ENCODE measurements around the gene GABRA5.
"Not testable (repeated sequence)": the region's sequence is repeated elsewhere in the genome, so short reads cannot be mapped to it uniquely, and the experiment has no call there.

GABRA5 gene

DNA sequence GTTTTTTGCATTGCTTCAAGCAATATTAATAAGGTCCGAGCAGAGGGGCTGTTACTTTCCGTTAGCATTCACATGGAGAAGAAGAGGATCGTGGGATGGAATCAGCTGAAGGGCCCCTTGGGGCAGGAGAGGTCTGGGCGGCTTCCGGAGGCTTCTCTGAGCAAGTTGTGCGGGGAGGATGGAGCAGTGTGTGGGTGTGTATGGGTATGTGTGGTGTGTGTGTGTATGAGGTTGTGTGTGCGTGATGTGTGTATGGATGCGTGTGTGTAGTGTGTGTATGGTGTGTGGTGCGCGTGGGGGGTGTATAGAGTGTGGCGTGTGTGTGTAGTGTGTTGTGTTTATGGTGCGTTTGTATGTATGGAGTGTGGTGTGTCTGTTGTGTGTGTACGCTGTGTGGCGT is 25.8 kb downstream of the GABRA5 start:
- TF ChIP-seq OSR1 (CRISPR knock-in tag; IDR thresholded peaks at IDR 0.05): no peak
- no peak for TF ChIP-seq TCF4 (CRISPR knock-in tag; IDR thresholded peaks at IDR 0.05; ENCODE audit: borderline replicate concordance)
- TF ChIP-seq ZNF565 (CRISPR knock-in tag; conservative IDR thresholded peaks at IDR 0.05; ENCODE audit: low read depth): no peak
- TF ChIP-seq ESRRG (CRISPR knock-in tag; IDR thresholded peaks at IDR 0.05): no peak
- TF ChIP-seq TOX (CRISPR knock-in tag; IDR thresholded peaks at IDR 0.05; ENCODE audit: borderline replicate concordance): no peak
- TF ChIP-seq POU6F1 (CRISPR knock-in tag; IDR thresholded peaks at IDR 0.05; ENCODE audit: borderline replicate concordance, low read depth): no peak
- TF ChIP-seq TSHZ2 (CRISPR knock-in tag; IDR thresholded peaks at IDR 0.05): no peak
- TF ChIP-seq, protein P1, sequence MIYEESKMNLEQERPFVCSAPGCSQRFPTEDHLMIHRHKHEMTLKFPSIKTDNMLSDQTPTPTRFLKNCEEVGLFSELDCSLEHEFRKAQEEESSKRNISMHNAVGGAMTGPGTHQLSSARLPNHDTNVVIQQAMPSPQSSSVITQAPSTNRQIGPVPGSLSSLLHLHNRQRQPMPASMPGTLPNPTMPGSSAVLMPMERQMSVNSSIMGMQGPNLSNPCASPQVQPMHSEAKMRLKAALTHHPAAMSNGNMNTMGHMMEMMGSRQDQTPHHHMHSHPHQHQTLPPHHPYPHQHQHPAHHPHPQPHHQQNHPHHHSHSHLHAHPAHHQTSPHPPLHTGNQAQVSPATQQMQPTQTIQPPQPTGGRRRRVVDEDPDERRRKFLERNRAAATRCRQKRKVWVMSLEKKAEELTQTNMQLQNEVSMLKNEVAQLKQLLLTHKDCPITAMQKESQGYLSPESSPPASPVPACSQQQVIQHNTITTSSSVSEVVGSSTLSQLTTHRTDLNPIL (CRISPR knock-in tag; IDR thresholded peaks at IDR 0.05; ENCODE audit: low read depth): no peak
- no peak for TF ChIP-seq CSDC2 (CRISPR knock-in tag; IDR thresholded peaks at IDR 0.05)
- no peak for TF ChIP-seq SNAI2 (CRISPR knock-in tag; IDR thresholded peaks at IDR 0.05)
- no peak for TF ChIP-seq ZNF70 (CRISPR knock-in tag; IDR thresholded peaks at IDR 0.05)
- TF ChIP-seq GLIS3 (CRISPR knock-in tag; IDR thresholded peaks at IDR 0.05): no peak
- TF ChIP-seq BACH2 (CRISPR knock-in tag; IDR thresholded peaks at IDR 0.05; ENCODE audit: borderline replicate concordance): no peak
- ATAC-seq: no peak

GRCh38 chr15:26893351-26894065 is 26.6 kb downstream of the GABRA5 start:
- ATAC-seq: no peak
- TF ChIP-seq RARB (CRISPR knock-in tag; IDR thresholded peaks at IDR 0.05) (no peak), PPARA (CRISPR knock-in tag; IDR thresholded peaks at IDR 0.05; ENCODE audit: borderline replicate concordance) (no peak), ZFP3 (CRISPR knock-in tag; IDR thresholded peaks at IDR 0.05) (no peak), POU6F1 (CRISPR knock-in tag; IDR thresholded peaks at IDR 0.05; ENCODE audit: borderline replicate concordance, low read depth) (no peak), ZFP30 (CRISPR knock-in tag; IDR thresholded peaks at IDR 0.05) (no peak), ZNF8 (CRISPR knock-in tag; IDR thresholded peaks at IDR 0.05) (no peak), TCF4 (CRISPR knock-in tag; IDR thresholded peaks at IDR 0.05; ENCODE audit: borderline replicate concordance) (no peak)

GRCh38 chr15:26894181-26894580 is 27.3 kb downstream of the GABRA5 start:
- TF ChIP-seq ZNF70 (CRISPR knock-in tag; IDR thresholded peaks at IDR 0.05) (no peak), ISL1 (CRISPR knock-in tag; IDR thresholded peaks at IDR 0.05) (no peak), CSRNP3 (CRISPR knock-in tag; IDR thresholded peaks at IDR 0.05) (no peak), SNAI2 (CRISPR knock-in tag; IDR thresholded peaks at IDR 0.05) (no peak), ZC3H10 (CRISPR knock-in tag; IDR thresholded peaks at IDR 0.05) (no peak), CSDC2 (CRISPR knock-in tag; IDR thresholded peaks at IDR 0.05) (no peak), ZNF565 (CRISPR knock-in tag; conservative IDR thresholded peaks at IDR 0.05; ENCODE audit: low read depth) (no peak), ZFP3 (CRISPR knock-in tag; IDR thresholded peaks at IDR 0.05) (no peak), ZNF8 (CRISPR knock-in tag; IDR thresholded peaks at IDR 0.05) (no peak)
- TF ChIP-seq, protein P1 (CRISPR knock-in tag; IDR thresholded peaks at IDR 0.05; ENCODE audit: low read depth): no peak
- no peak for ATAC-seq

DNA sequence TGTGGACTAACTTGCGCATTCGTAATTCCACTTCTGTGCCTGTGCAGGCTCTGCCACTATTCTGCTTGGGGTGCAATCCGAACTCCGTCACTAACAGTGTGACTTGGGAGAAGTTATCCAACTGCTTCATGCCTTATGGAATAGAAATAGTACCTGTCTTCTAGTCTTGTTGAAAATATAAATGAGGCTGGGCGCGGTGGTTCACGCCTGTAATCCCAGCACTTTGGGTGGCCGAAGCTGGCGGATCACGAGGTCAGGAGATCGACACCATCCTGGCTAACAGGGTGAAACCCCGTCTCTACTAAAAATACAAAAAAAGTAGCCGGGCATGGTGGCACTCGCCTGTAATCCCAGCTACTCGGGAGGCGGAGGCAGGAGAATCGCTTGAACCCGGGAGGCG is 28.5 kb downstream of the GABRA5 start:
- not testable (repeated sequence) for ATAC-seq

Measured in SK-N-SH treated with all-trans-retinoic acid at 6 μM for 48 hours (cell line).